ENCODE data around the gene PLAAT3.

GRCh38 chr11:63589000-63589399, 25.2 kb downstream of the PLAAT3 start:
- TF ChIP-seq CTCF (conservative IDR thresholded peaks at IDR 0.05) (no peak), ZFX (IDR thresholded peaks at IDR 0.05) (no peak)
